IMR-90 (cell line): ENCODE measurements around the gene EYS. TPM values are rescaled to one million over a fixed set of nuclear protein-coding genes. Genes with fewer than 3 reads are reported as not detected.

Experiments
- ATAC-seq: fragments of 200-7000 bp; cut with Tn5 transposase; 2 replicates; pipeline ENCODE4 v1.9.1; 2020; ENCODE audit warnings: low read depth, mild to moderate bottlenecking, moderate library complexity
- BruUV-seq: library from RNA; stranded (reverse); fragments of 400-500 nt; replicated peaks from 2 replicates; lab custom pipeline; 2021; lab: Mats Ljungman, UMichigan
- CTCF ChIA-PET: fragments of 300-600 bp; formaldehyde crosslinking; extraction: SDS; loops from one replicate; lab custom pipeline; 2021; ENCODE audit warnings: antibody characterized with exemption; lab: Yijun Ruan, JAX
- POLR2A ChIA-PET: fragments of 300-600 bp; sonication (Branson Sonifier 250); formaldehyde crosslinking; loops from one replicate; lab custom pipeline; 2022; ENCODE audit warnings: antibody characterized with exemption; ENCODE audit not compliant: unreplicated experiment; lab: Charles Lee
- DNase-seq: peaks from one replicate; pipeline ENCODE4 v3.0.0; 2013
- H2AFZ ChIP-seq: replicated peaks from 2 replicates; pipeline ENCODE3; 2013; ENCODE audit warnings: low read length, mild to moderate bottlenecking; ENCODE audit not compliant: poor library complexity
- H2AK5ac ChIP-seq: 2 replicates; pipeline ENCODE4 v1.6.1; 2013; ENCODE audit warnings: low read depth, low read length, inconsistent platforms
- H2AK9ac ChIP-seq: replicated peaks from 2 replicates; pipeline ENCODE3; 2013; ENCODE audit warnings: mild to moderate bottlenecking, low read depth, low read length, moderate library complexity; ENCODE audit not compliant: poor library complexity
- H2BK120ac ChIP-seq: 2 replicates; pipeline ENCODE4 v1.6.1; 2013; ENCODE audit warnings: low read depth, low read length, inconsistent platforms
- H2BK15ac ChIP-seq: 3 replicates; pipeline ENCODE4 v1.6.1; 2013; ENCODE audit warnings: low read depth, low read length, inconsistent platforms
- H2BK20ac ChIP-seq: 2 replicates; pipeline ENCODE4 v1.6.1; 2013; ENCODE audit warnings: low read depth, mild to moderate bottlenecking, inconsistent platforms, low read length, moderate library complexity
- H2BK5ac ChIP-seq: 2 replicates; pipeline ENCODE4 v1.6.1; 2013; ENCODE audit warnings: mild to moderate bottlenecking, low read depth, low read length, inconsistent platforms; ENCODE audit not compliant: poor library complexity, severe bottlenecking
- H3K14ac ChIP-seq: replicated peaks from 2 replicates; pipeline ENCODE4 v1.6.1; 2013; ENCODE audit warnings: low read depth, low read length, inconsistent platforms
- H3K18ac ChIP-seq: 2 replicates; pipeline ENCODE4 v1.6.1; 2013; ENCODE audit warnings: low read depth, low read length, control low read depth
- H3K23ac ChIP-seq: 2 replicates; pipeline ENCODE4 v1.6.1; 2013; ENCODE audit warnings: low read depth, low read length, inconsistent platforms
- H3K27ac ChIP-seq: 2 replicates; pipeline ENCODE4 v1.5.1; 2013; ENCODE audit warnings: mild to moderate bottlenecking, control low read depth, low read length; ENCODE audit not compliant: insufficient read depth
- H3K27me3 ChIP-seq: 2 replicates; pipeline ENCODE4 v1.6.1; 2013; ENCODE audit warnings: low read length; ENCODE audit not compliant: control insufficient read depth, insufficient read depth
- H3K36me3 ChIP-seq: 2 replicates; pipeline ENCODE4 v1.6.1; 2013; ENCODE audit warnings: low read length, mixed read lengths; ENCODE audit not compliant: control insufficient read depth, insufficient read depth
- H3K4ac ChIP-seq: 2 replicates; pipeline ENCODE4 v1.6.1; 2013; ENCODE audit warnings: low read depth, low read length, inconsistent platforms
- H3K4me1 ChIP-seq: 2 replicates; pipeline ENCODE4 v1.6.1; 2013; ENCODE audit warnings: low read length, mixed read lengths; ENCODE audit not compliant: control insufficient read depth, insufficient read depth
- H3K4me2 ChIP-seq: 2 replicates; pipeline ENCODE4 v1.6.1; 2013; ENCODE audit warnings: low read depth, mild to moderate bottlenecking, control low read depth, low read length, moderate library complexity
- H3K4me3 ChIP-seq: 2 replicates; pipeline ENCODE4 v1.5.1; 2013; ENCODE audit warnings: low read depth, mild to moderate bottlenecking, control low read depth, low read length, moderate library complexity; ENCODE audit not compliant: insufficient read depth
- H3K56ac ChIP-seq: 2 replicates; pipeline ENCODE4 v1.6.1; 2013; ENCODE audit warnings: low read length, inconsistent platforms; ENCODE audit not compliant: insufficient read depth; ENCODE audit errors: extremely low read depth
- H3K79me1 ChIP-seq, 2 experiments: 2 replicates each; pipeline ENCODE4 v1.6.1; 2013; ENCODE audit warnings: low read length in 2 of 2, inconsistent platforms in 1 of 2, low read depth in 1 of 2
- H3K9ac ChIP-seq: 2 replicates; pipeline ENCODE4 v1.6.1; 2013; ENCODE audit warnings: low read depth, low read length, control low read depth
- H3K9me1 ChIP-seq: 2 replicates; pipeline ENCODE4 v1.6.1; 2013; ENCODE audit warnings: low read length, inconsistent platforms; ENCODE audit not compliant: insufficient read depth
- H3K9me3 ChIP-seq: 2 replicates; pipeline ENCODE4 v1.6.1; 2013; ENCODE audit warnings: low read length; ENCODE audit not compliant: control insufficient read depth, insufficient read depth
- H4K20me1 ChIP-seq: 2 replicates; pipeline ENCODE4 v1.6.1; 2013; ENCODE audit warnings: low read length, inconsistent platforms; ENCODE audit not compliant: insufficient read depth
- H4K5ac ChIP-seq: 2 replicates; pipeline ENCODE4 v1.6.1; 2013; ENCODE audit warnings: mild to moderate bottlenecking, low read depth, low read length, control low read depth
- H4K8ac ChIP-seq, 2 experiments: 2 replicates each; pipeline ENCODE4 v1.6.1; 2013; ENCODE audit warnings: low read depth in 2 of 2, low read length in 2 of 2, control low read depth in 1 of 2, inconsistent platforms in 1 of 2
- H4K91ac ChIP-seq: 2 replicates; pipeline ENCODE4 v1.6.1; 2013; ENCODE audit warnings: low read depth, low read length, inconsistent platforms; ENCODE audit not compliant: insufficient read depth
- BHLHE40 ChIP-seq: fragments of 150-350 bp; IDR thresholded peaks from 2 replicates; pipeline ENCODE4 v1.6.1; 2016; ENCODE audit warnings: mild to moderate bottlenecking, low read depth, low read length
- CEBPB ChIP-seq: IDR thresholded peaks from 2 replicates; pipeline ENCODE4 v1.6.1; 2012; ENCODE audit warnings: low read depth, low read length, improper control_type of control experiment
- CHD1 ChIP-seq: IDR thresholded peaks from 2 replicates; pipeline ENCODE4 v1.6.1; 2012; ENCODE audit warnings: low read depth, low read length, improper control_type of control experiment
- FOS ChIP-seq: fragments of 150-350 bp; IDR thresholded peaks from 2 replicates; pipeline ENCODE4 v1.6.1; 2016; ENCODE audit warnings: low read depth, low read length
- MAFK ChIP-seq: IDR thresholded peaks from 2 replicates; pipeline ENCODE4 v1.6.1; 2012; ENCODE audit warnings: low read depth, low read length, improper control_type of control experiment
- MAZ ChIP-seq: IDR thresholded peaks from 2 replicates; pipeline ENCODE4 v1.6.1; 2012; ENCODE audit warnings: low read depth, mild to moderate bottlenecking, low read length, improper control_type of control experiment, moderate library complexity, borderline replicate concordance
- NFE2L2 ChIP-seq: fragments of 150-350 bp; IDR thresholded peaks from 2 replicates; pipeline ENCODE4 v1.6.1; 2016; ENCODE audit warnings: low read depth, mild to moderate bottlenecking, low read length
- RAD21 ChIP-seq: IDR thresholded peaks from 2 replicates; pipeline ENCODE4 v1.6.1; 2012; ENCODE audit warnings: low read length, improper control_type of control experiment
- WGBS, 2 experiments: methylation state at CpG; one replicate each; pipeline versions ENCODE4 v1.1.5 to v1.1.7; 2013; ENCODE audit warnings: missing lambda C conversion rate in 2 of 2; ENCODE audit not compliant: insufficient read length in 1 of 2; ENCODE audit errors: extremely low coverage in 2 of 2; 5-methylcytosine and 5-hydroxymethylcytosine counted together
- dilution Hi-C: fragments of 300-500 bp; cut with HindIII; formaldehyde crosslinking; loops from one replicate; pipeline ENCODE4 v1.14.3; 2018; ENCODE audit warnings: low sequenced_read_pairs; ENCODE audit not compliant: unreplicated experiment
- in situ Hi-C: fragments of 300-500 bp; cut with MboI; formaldehyde crosslinking; loops from 3 replicates; pipeline ENCODE4 v1.14.3; 2019; ENCODE audit warnings: low sequenced_read_pairs, inconsistent platforms, mixed read lengths
- intact Hi-C: fragments of 100-400 bp; cut with micrococcal nuclease; formaldehyde crosslinking; loops from 2 replicates; pipeline ENCODE4 v1.10.0; 2022
- polyA plus RNA-seq, 3 experiments: library from polyadenylated mRNA; depleted of rRNA; stranded (reverse); fragments of >200 nt; gene quantifications; 2 replicates each; pipeline ENCODE4 v1.2.3, GENCODE V29; 2012; ENCODE audit warnings: low replicate concordance in 1 of 3
- total RNA-seq: library from RNA; depleted of rRNA; stranded (reverse); fragments of >200 nt; gene quantifications from 2 replicates; pipeline ENCODE4 v1.2.3, GENCODE V29; 2012
- TF ChIP-seq, protein P1 (sequence below): conservative IDR thresholded peaks from 2 replicates; pipeline ENCODE4 v1.5.1; 2012; ENCODE audit warnings: mild to moderate bottlenecking, low read depth, low read length, improper control_type of control experiment
- TF ChIP-seq, protein P2 (sequence below): fragments of 150-350 bp; IDR thresholded peaks from 2 replicates; pipeline ENCODE4 v1.6.1; 2017; ENCODE audit warnings: mild to moderate bottlenecking, antibody characterized with exemption, low read length, low read depth

EYS gene
- total and polyA plus RNA-seq, 2 of the 4 experiments (the other 2 are of a cell fraction): under 0.01 TPM; not detected in 1

DNA sequence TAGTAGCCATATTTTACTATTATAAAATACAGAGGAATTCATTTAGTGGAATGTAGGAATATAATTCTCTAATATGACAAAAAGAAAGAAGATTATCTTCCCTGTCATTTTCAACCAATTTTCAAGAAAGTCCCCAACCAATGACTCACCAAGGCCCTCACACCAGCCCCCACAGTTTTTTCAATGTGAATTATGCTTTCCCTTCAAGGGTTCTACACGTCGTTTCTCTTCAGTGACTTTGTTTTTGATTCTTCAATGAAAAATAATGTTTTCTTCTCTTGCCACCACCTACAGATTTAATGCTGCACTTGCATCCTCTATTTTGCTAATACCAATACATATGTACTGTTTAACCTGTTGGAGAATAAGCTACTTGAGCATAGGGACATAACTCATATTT, 1230.1 kb downstream of the EYS start:
- no peak overlapping the region for H3K18ac ChIP-seq
- H3K9me3 ChIP-seq: no peaks in the 10 kb centered on the region
- CTCF ChIA-PET: interaction anchor here (0.7 kb wide), 1 partner anchor 1123 kb away, joined by 4 read pairs; no protein-coding TSS in a partner anchor
- no peak overlapping the region for H4K5ac ChIP-seq
- no peak overlapping the region for H2AFZ ChIP-seq
- no peak overlapping the region for H3K9ac ChIP-seq
- no peak overlapping the region for H2BK15ac ChIP-seq
- no peak overlapping the region for H4K91ac ChIP-seq
- no peak overlapping the region for H2BK120ac ChIP-seq
- POLR2A ChIA-PET: no interaction called here
- no peak overlapping the region for H4K8ac ChIP-seq
- no peaks in the 10 kb centered on the region for H3K79me1 ChIP-seq
- WGBS, 2 experiments: no CpG with 5 or more reads among the region's 2 CpGs
- no peaks in the 10 kb centered on the region for H3K4me1 ChIP-seq
- no peak overlapping the region for H3K4ac ChIP-seq
- no peaks in the 10 kb centered on the region for H3K27me3 ChIP-seq
- DNase-seq: no peak
- H3K23ac ChIP-seq: no peak overlapping the region
- H3K56ac ChIP-seq: no peak overlapping the region
- intact Hi-C loops: no loop called here
- H3K4me2 ChIP-seq: no peak overlapping the region
- H4K20me1 ChIP-seq: no peaks in the 10 kb centered on the region
- BruUV-seq: no TSS peak
- H2AK9ac ChIP-seq: no peak overlapping the region
- no peaks in the 10 kb centered on the region for H3K36me3 ChIP-seq
- no peaks in the 10 kb centered on the region for H3K9me1 ChIP-seq
- no peak for ATAC-seq
- no peak for TF ChIP-seq MAZ
- TF ChIP-seq MAFK: no peak
- TF ChIP-seq RAD21: no peak
- TF ChIP-seq BHLHE40: no peak
- no peak for TF ChIP-seq FOS
- TF ChIP-seq, protein P1, sequence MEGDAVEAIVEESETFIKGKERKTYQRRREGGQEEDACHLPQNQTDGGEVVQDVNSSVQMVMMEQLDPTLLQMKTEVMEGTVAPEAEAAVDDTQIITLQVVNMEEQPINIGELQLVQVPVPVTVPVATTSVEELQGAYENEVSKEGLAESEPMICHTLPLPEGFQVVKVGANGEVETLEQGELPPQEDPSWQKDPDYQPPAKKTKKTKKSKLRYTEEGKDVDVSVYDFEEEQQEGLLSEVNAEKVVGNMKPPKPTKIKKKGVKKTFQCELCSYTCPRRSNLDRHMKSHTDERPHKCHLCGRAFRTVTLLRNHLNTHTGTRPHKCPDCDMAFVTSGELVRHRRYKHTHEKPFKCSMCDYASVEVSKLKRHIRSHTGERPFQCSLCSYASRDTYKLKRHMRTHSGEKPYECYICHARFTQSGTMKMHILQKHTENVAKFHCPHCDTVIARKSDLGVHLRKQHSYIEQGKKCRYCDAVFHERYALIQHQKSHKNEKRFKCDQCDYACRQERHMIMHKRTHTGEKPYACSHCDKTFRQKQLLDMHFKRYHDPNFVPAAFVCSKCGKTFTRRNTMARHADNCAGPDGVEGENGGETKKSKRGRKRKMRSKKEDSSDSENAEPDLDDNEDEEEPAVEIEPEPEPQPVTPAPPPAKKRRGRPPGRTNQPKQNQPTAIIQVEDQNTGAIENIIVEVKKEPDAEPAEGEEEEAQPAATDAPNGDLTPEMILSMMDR: no peak
- TF ChIP-seq, protein P2, sequence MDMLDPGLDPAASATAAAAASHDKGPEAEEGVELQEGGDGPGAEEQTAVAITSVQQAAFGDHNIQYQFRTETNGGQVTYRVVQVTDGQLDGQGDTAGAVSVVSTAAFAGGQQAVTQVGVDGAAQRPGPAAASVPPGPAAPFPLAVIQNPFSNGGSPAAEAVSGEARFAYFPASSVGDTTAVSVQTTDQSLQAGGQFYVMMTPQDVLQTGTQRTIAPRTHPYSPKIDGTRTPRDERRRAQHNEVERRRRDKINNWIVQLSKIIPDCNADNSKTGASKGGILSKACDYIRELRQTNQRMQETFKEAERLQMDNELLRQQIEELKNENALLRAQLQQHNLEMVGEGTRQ: no peak
- no peak for TF ChIP-seq NFE2L2
- TF ChIP-seq CHD1: no peak
- TF ChIP-seq CEBPB: no peak
- no peak overlapping the region for H3K27ac ChIP-seq
- no peak overlapping the region for H3K4me3 ChIP-seq
- H2AK5ac ChIP-seq: no peak overlapping the region
- no peak overlapping the region for H2BK5ac ChIP-seq
- no peak overlapping the region for H2BK20ac ChIP-seq
- dilution Hi-C loops: no loop called here
- no peak overlapping the region for H3K14ac ChIP-seq
- in situ Hi-C loops: no loop called here
